Measurements from ENCODE around the gene PDZD4. TPM values are rescaled to one million over a fixed set of nuclear protein-coding genes. Genes with fewer than 3 reads are reported as not detected.
A peak's percentile ranks its signal among the peaks of the same experiment; 100 is the strongest.

The PDZD4 gene
- total RNA-seq, 2 experiments from 2014 or later, result 1.4 to 2.6 TPM

GRCh38 chrX:153800177-153800722 lies 30.1 kb downstream of the PDZD4 start:
- TF ChIP-seq, protein P1, sequence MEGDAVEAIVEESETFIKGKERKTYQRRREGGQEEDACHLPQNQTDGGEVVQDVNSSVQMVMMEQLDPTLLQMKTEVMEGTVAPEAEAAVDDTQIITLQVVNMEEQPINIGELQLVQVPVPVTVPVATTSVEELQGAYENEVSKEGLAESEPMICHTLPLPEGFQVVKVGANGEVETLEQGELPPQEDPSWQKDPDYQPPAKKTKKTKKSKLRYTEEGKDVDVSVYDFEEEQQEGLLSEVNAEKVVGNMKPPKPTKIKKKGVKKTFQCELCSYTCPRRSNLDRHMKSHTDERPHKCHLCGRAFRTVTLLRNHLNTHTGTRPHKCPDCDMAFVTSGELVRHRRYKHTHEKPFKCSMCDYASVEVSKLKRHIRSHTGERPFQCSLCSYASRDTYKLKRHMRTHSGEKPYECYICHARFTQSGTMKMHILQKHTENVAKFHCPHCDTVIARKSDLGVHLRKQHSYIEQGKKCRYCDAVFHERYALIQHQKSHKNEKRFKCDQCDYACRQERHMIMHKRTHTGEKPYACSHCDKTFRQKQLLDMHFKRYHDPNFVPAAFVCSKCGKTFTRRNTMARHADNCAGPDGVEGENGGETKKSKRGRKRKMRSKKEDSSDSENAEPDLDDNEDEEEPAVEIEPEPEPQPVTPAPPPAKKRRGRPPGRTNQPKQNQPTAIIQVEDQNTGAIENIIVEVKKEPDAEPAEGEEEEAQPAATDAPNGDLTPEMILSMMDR (IDR thresholded peaks at IDR 0.05), result no peak
- intact Hi-C loops (cut with micrococcal nuclease), result no loop called here
- ChIA-PET CTCF (no interaction called here), POLR2A (interaction anchor here (1.1 kb wide), 1 partner anchor 87 kb away, joined by 3 read pairs; no protein-coding TSS in a partner anchor)
- no peak overlapping the region for H3K4me3 Mint-ChIP-seq
- no peaks in the 10 kb centered on the region for H3K27me3 Mint-ChIP-seq
- no peaks in the 10 kb centered on the region for H3K9me3 Mint-ChIP-seq
- no peak overlapping the region for H3K27ac Mint-ChIP-seq
- H3K36me3 Mint-ChIP-seq (ENCODE audit: low read depth), result peaks cover 15% of the 10 kb centered on the region
- no peak for DNase-seq
- no peak for ATAC-seq
- H3K4me1 Mint-ChIP-seq (ENCODE audit: low read depth), result peaks cover 9% of the 10 kb centered on the region

GRCh38 chrX:153799326-153799725 lies 31.0 kb downstream of the PDZD4 start:
- intact Hi-C loops (cut with micrococcal nuclease), result no loop called here
- H3K36me3 Mint-ChIP-seq (ENCODE audit: low read depth), result peaks cover 15% of the 10 kb centered on the region
- H3K4me3 Mint-ChIP-seq, result no peak overlapping the region
- H3K9me3 Mint-ChIP-seq, result no peaks in the 10 kb centered on the region
- ATAC-seq (no peak), DNase-seq (no peak)
- TF ChIP-seq, protein P1 (IDR thresholded peaks at IDR 0.05), result no peak
- H3K27me3 Mint-ChIP-seq, result no peaks in the 10 kb centered on the region
- ChIA-PET CTCF (no interaction called here), POLR2A (interaction anchor here (1.0 to 1.1 kb wide), 2 partner anchors 88 to 109 kb away, joined by 3 read pairs; no protein-coding TSS in a partner anchor)
- peaks cover 9% of the 10 kb centered on the region for H3K4me1 Mint-ChIP-seq (ENCODE audit: low read depth)
- H3K27ac Mint-ChIP-seq, result no peak overlapping the region

GRCh38 chrX:153797415-153798015 lies 32.8 kb downstream of the PDZD4 start:
- CTCF ChIA-PET, result no interaction called here
- no peak overlapping the region for H3K4me3 Mint-ChIP-seq
- intact Hi-C loops (cut with micrococcal nuclease), result no loop called here

GRCh38 chrX:153794897-153795816 lies 35.2 kb downstream of the PDZD4 start:
- intact Hi-C loops (cut with micrococcal nuclease), result no loop called here
- Mint-ChIP-seq H3K4me1 (ENCODE audit: low read depth) (peaks cover 20% of the 10 kb centered on the region), H3K27me3 (no peaks in the 10 kb centered on the region), H3K27ac (peak overlapping the region; percentile 85), H3K4me3 (peak overlapping the region; percentile 79), H3K36me3 (ENCODE audit: low read depth) (peaks cover 21% of the 10 kb centered on the region), H3K9me3 (no peaks in the 10 kb centered on the region)
- TF ChIP-seq, protein P1 (IDR thresholded peaks at IDR 0.05), result no peak
- DNase-seq (peak; percentile 27), ATAC-seq (peak; percentile 6)
- CTCF ChIA-PET, result interaction anchor here (1.8 kb wide), 1 partner anchor 130 kb away, joined by 5 read pairs; no protein-coding TSS in a partner anchor
- POLR2A ChIA-PET, result interaction anchor here (1.0 to 2.3 kb wide), 6 partner anchors 10 to 176 kb away, joined by 3 to 6 read pairs (median 4); partner anchors contain the start of gene ARHGAP4

More at GRCh38 chrX:153797415-153798015, 32.8 kb downstream of the PDZD4 start:
- POLR2A ChIA-PET, result no interaction called here
- H3K36me3 Mint-ChIP-seq (ENCODE audit: low read depth), result peaks cover 21% of the 10 kb centered on the region
- DNase-seq (no peak), ATAC-seq (no peak)
- TF ChIP-seq, protein P1 (IDR thresholded peaks at IDR 0.05), result no peak
- no peaks in the 10 kb centered on the region for H3K9me3 Mint-ChIP-seq
- H3K4me1 Mint-ChIP-seq (ENCODE audit: low read depth), result peaks cover 17% of the 10 kb centered on the region
- no peak overlapping the region for H3K27ac Mint-ChIP-seq
- no peaks in the 10 kb centered on the region for H3K27me3 Mint-ChIP-seq

All from activated CD8-positive, alpha-beta T cell treated with anti-CD3 and anti-CD28 coated beads for 36 hours (primary cell).